HT1080 (cell line): ENCODE measurements around the gene AMFR. TPM values are rescaled to one million over a fixed set of nuclear protein-coding genes. Genes with fewer than 3 reads are reported as not detected.

ENCODE experiments used
- DNase-seq: peaks from one replicate; pipeline ENCODE4 v3.0.0-alpha.2; 2015; ENCODE audit warnings: low read depth
- total RNA-seq: library from RNA; depleted of rRNA; stranded (reverse); fragments of >200 nt; shearing (Covaris generic); gene quantifications from 2 replicates; pipeline ENCODE4 v1.2.3, GENCODE V29; 2014

AMFR gene
- total RNA-seq, 1 experiment from 2014 or later: 117 TPM

DNA sequence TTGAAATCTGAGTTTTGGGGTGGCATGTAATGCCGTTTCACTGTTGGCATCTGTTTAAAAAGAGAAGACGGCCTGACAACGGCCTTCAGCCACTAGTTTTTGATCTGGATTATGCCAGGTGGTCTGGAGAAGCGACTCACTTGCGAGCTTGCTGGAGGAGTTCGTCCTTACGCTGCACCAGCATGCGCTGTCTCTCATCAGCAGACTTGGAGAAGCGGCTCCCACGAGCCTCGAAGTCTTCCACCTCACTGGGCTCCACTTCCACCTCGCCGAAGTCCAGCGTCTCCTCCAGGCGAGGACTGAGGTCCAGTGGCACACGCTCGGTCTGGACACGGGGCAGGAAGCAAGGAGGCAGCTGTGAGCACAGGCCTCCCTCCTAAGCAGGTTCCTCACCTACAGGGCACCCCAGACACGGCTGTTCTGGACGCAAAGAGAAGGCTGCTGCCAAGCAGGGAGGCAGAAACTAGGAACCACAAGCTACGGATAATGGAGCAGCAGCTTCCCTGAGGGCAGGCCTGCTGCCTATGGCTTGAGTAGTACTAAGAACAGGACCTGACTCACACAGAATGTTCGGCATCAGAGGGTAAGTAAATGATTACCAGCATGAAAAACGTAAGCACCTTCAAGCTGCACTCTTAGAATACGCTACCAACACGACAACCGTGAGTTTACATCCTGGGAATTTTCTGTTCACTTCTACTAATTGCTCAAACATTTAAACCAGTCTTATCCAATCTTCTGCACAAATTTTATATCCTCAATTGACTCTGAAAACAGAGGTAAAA is 61.4 kb downstream of the AMFR start:
- DNase-seq: no peak

DNA sequence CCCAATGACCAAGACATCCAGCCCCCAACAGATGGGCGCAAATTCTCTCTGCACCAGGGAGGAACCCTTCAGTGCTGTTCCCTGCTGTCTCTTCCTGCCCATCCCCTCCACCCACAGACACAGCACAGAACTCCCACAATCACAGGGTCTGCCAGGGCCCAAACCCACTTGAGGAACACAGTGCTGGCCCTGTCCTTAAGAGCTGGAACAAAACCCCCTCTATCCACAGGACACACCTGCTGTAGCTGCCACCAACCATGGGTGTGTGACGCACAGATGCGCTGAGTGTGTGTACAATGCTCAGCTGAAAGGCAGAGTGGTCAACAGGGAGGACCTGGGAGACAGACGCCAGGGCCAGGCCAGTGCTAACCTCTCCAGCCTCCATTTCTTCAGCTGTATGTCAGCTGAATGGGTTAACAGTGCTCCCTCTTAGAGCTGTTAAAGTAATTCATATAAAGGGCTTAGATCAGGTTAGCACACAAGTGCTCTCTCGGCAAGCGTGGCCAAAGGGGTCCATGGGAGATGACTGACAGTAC is 62.1 kb downstream of the AMFR start:
- DNase-seq: no peak

DNA sequence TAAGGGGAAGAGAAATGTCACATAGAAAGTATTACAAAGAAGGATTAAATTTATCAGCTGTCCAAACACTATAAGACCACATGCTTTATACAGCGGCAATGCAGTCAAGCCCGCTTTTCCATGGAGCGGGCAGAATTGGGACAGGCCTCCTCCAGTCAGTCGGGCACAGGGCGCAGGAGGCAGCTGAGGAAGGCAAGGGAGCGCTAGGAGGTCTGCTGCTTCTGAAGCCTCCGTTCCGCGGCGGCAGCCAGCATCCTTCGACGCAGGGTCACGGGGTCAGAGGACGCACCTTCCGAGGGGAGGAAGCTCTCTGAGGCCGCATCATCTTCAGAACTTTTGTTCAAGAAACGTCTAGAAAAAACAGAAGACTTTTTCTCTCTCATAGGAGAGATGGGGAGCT is 62.6 kb downstream of the AMFR start:
- DNase-seq: no peak

DNA sequence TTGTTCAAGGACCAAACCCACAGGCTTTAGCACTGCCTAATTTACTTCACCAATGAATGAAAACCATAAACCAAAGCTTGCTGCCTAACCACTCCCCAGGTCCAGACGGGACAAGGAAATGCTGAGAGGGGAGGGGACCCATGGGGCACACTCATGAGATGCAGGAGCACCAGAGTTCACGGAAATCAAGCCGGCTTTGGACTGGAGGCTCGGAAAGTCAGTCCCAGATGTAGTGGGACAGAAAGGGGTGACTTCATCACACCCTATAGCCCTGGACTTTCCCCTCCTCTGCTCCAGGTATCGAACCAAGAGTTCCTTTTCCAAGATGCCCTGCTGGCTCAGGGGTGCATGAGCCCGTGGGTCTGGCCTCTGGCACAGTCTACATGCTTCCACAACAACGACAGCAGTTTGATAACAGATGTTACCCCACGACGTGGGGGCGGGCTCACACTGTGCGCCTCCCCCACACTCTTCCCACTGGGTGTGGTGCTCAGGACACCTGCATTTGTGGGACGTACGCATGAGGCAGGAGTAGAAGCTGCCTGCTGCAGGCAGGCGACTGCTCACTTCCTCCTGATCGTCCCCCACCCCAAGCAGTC is 63.2 kb downstream of the AMFR start:
- no peak for DNase-seq

DNA sequence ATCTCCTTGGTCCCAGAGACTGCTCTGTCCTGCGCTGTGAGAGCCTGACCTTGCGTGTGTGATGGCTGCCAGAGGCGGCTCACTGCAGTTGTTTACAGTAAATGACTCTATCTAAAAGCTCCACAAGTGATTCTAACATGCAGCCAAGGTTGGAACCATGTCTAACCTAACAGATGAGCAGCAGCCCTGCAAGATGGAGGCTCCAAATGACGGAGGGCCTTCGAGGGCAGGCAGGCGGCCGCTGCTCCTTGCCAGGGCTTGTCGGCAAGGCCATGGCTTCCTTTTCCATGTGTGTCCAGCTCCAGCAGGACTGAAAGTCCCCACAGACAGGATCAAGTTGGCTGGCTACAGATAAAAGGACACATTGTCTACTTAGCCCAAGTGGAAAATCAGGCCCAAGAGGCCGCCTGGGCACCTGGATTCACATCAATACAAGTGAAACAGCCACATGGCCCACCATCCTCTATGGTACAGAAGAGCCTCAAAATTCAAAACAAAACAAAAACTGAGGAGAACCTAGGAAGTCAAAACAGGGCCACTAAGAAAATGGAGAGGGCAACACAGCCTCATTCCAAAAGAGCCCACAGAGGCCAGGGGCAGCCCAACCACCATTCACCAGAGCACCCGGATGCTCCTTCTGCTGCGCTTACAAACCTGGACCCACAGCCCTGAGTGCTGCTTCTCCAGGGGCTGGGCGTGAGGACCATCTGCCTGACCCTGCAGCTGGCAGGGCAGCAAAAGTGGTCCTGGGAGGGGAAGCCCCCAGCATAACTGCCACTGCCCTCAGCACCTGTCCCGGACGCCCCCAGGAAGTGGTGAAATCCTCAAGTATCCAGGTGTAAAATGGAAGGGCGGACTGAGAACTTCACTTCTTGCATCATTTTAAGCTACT is 65.0 kb downstream of the AMFR start:
- DNase-seq: no peak

DNA sequence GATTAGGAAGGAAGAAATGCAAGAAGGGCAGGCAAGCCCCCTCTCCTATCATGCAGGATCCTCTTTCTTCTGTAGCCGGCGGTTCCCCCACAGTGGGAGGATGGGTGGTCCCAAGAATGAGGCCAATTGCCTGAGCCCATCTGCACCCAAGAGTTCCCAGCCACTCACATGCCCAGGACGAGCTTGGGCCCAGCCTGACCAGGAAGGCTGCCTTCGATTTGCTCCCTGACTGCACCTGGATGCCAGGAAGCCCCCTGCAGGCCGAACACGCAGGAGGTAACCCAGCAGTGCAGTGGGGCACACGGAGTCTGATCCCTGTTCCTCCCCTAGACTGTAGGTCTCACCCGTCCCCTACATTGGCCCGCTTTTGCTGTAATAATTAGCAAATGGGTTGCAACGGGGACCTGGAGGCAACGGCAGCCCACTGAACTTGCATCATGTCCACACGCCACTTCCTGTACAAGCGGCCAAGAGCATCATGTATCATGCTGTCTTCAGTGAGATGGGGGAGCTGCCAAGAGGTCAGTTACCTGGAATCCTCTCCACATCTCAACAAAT is 67.5 kb downstream of the AMFR start:
- no peak for DNase-seq

DNA sequence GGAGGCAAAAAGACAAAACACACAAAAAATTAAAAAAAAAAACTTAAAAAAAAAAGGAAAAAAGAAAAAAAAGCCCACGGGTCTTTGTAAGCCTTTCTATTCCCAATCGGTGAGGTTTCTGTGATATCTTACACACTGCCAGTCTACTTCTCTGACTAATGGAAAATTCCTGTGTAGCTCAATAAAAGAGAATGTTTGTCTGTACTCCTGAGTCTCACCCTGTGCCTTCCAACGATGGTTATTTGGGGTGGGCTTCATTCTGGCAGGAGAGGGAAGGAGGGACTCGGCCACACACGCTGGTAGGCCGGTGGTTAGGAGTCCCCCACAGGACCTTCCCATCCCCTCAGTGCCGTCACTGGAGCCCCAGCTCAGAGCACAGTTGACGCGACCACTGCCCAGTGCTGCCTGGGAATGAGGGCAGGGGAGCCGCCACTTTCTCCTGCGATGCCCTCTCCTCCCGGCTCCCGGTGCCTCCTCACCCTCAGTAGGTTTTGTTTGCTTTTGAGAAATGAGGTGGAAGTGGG is 68.0 kb downstream of the AMFR start:
- no peak for DNase-seq

DNA sequence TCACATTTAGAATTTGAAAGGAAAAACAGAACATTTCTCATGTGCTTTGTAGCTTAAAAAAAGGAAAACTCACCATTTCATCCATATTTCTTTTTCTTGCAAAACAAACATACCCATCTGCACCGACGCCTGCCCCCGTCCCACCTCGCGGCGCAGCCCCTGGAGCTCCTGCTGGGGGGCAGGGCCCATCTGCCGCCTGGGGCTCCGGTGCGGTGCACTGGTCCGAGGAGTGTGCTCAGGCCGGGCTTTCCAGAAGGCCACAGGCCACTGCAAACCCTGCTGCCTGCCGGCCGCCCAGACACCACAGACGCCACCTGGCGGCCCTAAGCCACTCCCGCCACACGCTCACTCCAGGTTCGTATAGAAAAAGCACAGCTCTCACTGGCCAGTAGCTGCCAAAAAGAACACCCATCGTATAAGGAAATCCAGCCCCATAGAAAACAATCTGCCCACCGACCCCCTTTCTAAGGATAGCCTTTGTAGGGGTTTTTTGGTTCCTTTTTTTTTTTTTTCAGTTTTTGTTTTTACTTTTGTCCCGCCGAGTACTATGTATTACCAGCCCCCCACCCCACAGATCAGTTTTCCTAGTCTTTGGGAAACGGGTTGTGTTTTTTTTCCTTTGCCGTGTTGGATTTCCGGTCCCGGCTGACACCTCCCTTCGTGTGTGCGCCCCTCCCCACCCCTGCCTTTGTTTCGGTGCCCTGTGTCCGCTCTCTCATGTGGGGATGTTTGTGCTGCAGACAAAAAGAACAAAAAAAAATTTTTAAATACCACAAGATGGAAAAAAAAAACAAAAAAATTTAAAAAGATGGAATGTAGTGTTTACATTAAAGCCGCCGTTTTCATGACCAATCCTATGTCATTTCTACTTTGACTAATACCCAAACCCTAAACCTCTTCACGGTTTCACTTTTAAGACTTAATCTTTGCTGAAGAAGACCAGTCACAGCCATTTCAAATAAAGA is 68.8 kb downstream of the AMFR start:
- peak; percentile 90 for DNase-seq

DNA sequence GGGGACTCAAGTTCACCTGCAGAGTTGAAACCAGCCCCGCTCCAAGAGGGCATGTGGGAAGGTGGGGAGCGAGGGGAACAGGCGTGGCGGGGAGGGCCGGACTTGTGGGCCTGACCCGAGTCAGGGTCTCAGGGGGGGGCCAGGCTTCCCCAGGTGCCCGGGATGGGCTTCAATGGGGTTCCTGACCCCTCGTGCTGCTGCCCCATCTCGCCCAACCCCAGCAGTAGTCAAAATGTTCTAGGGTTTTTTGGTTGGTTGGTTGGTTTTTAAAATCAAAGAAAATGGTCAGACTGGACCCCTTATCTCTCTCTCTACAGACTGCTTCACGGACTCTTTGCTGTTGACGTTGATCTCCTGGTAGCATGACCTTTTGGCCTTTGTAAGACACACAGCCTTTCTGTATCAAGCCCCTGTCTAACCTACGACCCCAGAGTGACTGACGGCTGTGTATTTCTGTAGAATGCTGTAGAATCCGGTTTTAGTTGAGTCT is 69.5 kb downstream of the AMFR start:
- DNase-seq: no peak

DNA sequence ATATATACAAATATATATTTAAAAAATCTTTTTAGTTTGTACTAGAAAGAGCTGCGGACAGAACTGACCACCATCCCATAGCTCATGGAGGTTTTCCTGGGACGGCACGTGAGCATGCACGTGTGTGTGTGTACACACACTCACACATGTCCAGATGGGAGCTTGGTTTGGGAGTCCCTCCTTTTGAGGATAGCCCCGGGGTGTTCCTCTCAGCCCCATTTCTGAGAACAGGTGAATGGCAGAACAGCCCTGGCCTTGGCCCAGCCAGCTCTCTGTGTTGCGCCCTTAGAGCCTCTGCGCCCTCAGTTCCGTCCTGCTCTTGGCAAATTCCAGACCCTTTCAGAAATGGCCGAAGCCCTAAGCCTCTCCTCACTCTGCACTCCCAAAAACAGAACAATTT is 70.1 kb downstream of the AMFR start:
- DNase-seq: no peak

DNA sequence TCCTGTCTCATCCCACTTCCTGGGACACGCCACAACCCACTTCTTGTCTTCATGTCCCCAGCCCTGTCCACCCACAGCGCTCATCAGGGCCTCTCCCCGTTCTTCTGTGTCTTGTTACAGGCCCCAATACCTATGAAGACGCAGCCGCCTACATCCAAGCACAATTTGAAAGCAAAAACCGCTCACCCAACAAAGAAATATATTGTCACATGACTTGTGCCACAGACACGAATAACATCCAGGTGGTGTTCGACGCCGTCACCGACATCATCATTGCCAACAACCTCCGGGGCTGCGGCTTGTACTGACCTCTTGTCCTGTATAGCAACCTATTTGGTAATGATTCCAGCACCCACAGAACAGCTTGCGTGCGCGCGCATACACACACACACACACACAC is 70.6 kb downstream of the AMFR start:
- DNase-seq: no peak

DNA sequence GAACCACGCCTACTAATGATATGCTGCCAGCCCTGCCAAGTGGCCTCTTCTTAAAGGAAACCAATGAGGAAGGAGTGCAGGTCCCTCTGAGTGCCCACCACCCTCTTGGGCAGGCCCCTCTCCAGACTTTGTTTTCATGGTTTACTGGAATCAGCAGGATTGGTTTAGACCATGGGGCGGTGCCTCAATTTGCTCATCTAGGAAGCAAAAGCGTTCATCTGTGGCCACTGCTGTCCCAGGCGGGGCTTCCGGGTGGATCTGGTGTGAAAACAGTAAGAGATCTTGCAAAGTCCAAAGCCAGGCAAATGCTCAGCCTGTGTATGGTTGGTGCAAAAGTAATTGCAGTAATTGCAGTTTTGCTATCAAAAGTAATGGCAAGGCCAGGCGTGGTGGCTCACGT is 71.3 kb downstream of the AMFR start:
- no peak for DNase-seq

DNA sequence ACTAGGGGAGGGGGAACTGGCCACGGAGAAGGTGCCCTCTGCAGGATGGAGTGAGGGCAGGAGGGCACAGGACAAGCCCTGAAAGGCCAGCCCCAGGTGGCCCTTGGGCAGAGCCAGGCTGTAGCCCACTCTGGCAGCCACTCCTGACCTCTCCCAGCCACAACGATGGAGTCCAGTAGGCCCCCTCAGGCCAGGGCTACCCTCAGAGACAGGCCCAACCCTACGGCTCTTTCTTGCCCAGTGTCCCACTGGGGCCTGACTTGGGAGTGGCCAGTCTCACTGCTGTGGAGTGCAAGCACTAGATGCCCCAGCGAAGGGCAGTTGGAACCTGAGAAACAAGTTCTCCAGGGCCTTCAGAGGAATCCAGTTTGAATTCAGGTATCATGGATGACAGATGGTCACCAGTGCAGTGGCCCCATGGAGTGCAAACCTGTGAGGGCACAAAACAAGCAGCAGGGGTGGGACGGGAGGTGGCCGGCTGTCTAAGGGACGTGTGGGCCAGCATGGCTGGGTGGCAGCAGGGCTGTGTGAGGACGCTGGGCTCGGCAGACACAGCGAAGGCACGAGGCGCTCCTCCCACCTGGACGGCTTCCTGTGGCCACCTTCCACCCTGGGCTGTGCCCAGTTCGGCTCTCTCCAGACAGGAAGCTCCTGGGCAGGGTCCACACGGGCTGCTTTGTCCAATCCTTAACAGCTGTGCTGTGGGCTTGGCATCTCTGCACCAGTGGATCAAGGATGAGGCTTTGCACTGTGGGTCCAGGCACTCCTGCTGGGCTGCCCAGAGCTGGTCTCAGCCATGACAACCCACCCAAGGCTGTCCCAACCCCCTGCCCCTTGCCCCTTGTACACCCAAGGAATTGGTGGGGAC is 72.1 kb downstream of the AMFR start:
- DNase-seq: no peak

DNA sequence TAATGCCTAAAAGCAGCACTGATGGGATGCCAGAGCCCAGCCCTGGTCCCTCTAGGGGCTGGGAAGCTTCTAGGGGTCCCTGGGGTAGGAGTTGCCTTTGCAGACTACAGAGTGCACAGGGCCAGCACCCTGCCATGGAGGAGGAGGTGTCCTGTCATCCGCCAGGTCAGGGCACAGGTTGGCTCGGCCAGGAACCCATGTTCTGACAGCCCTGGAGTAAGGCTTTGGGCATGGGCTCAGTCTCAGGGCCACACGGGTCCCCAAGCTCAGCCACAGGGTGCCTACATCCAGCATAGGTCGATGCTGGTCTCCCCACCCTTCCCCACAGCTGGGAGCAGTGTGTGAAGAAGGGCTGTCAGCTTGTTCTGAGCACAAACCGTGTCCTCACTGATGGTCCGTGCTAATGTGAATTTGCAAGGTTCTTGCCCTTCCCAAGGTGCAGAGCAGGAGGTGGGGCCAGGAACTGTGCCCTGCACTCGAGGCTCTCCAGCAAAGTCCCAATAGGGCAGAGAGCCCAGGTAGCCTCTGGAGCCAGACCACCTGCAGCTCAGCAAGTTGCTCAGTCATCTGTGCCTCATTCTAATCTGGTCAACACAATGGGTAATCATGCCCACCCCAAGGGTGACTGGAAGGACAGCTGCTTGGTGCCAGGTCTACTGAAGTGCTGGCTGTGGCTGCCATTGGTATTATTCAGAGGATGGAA is 72.8 kb downstream of the AMFR start:
- DNase-seq: no peak

DNA sequence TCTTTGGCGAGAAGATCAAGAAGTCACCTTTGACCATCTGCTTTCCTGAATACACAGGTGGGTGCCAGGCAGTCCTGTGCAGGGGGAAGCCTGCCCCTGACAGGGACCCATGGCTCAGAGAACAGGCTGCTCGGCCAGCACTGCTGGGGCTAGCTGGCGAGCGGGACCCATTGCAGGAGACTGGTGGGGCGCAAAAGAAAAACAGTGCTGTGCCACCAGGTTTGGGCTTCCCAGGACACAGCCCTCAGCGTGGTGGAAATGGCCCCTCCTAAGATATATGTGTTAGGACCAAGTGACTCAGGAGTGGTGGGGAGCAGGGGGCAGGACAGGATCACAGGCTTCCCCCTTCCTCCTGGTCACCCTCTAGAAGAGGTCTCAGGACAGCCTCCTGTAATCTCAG is 73.9 kb downstream of the AMFR start:
- no peak for DNase-seq

DNA sequence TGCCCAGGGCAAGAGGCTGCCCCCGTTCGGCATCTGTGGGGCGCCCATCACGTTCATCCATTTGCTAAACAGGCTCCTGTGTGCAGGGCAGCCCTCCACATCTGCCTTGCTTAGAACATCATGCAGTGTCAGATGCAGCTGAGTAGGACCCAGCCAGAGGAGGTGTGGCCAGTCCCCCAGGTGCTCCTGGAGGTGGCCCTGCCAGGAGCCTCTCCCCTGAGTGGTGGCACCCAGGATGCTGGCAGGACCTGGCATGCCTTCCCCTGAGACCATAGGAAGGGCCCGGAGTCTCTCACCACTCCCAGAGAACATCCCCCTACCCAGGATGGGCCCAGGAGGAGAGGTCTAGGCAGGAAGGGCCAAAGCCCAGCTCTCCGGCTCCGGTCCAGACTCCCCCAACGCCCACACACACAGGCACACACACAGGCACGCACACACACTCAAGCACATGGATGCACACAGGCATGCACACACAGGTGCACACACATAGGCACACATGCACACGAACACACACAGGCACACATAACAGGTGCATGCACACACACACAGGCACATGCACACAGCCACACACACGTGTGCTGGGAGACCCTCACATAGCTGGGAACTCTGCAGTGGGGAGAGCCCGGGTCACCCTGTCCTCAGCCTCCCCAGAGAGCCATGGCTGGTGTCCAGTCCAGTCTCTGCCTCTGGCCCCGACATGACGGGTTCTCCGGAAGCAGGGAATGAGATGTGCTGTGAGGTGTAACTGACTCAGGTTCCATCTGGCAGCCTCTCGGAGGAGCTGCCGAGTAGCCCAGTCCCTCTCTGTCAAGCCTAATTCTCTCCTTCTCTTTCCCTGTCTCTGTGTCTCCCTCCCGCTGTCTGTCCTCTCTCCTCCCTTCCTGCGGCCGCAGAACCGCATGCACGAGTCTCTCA is 74.6 kb downstream of the AMFR start:
- DNase-seq: no peak

DNA sequence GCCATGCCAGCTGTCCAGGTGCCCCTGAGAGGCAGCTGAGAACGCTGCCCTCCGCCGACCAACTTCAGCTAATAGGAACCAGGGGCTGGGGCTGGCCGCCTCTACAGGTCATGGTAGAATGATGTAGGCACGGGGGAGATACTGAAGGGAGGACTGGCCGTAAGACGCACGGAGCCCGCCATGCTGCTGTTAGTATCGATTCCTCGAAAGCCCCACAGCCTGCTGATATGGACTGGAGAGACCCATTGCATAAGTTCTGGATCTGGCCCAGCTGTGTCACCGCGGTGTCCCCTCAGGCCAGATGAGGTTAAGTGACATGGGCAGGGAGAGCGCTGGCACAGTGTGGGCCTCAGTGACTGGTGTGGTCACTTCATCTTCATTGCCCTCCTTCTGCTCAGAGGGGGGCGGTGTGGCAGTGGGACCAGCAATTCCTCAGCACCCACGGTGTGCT is 75.6 kb downstream of the AMFR start:
- DNase-seq: no peak
